ENCODE data around the gene NEK11. TPM values are rescaled to one million over a fixed set of nuclear protein-coding genes. Genes with fewer than 3 reads are reported as not detected.

NEK11 gene
- total and polyA plus RNA-seq, 2 donors (not counting 3 experiments of a cell fraction or from before 2014, with no cell fraction given), result 1.7 to 4.3 TPM

DNA sequence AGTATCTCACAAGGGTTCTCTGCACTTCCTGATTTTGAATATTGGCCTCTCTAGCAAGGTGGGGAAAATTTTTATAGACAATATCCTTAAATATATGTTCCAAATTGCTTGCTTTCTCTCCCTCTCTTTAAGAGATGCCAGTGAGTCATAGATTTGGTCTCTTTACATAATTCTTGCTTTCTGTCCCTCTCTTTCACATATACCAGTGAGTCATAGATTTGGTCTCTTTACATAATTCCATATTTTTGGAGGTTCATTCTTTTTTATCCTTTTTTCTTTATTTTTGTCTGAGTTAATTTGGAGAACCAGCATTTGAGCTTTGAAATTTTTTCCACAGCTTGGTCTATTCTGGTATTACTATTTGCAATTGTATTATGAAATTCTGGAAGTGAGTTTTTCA is 277.2 kb downstream of the NEK11 start:
- BruUV-seq (replicated peaks), result no TSS peak
- Histone ChIP-seq H3K4me3 (replicated peaks in 1 of 3; ENCODE audit: insufficient read depth in 1 of 3, low read depth in 1 of 3, low read length in 3 of 3) (no peak overlapping the region), H3K4me1 (ENCODE audit: control insufficient read depth, extremely low read depth, insufficient read depth, low read length) (no peaks in the 10 kb centered on the region), H3K79me2 (ENCODE audit: control insufficient read depth, insufficient read depth, low read length) (no peaks in the 10 kb centered on the region), H3K9me1 (replicated peaks; ENCODE audit: control insufficient read depth, extremely low read depth, insufficient read depth, low read length) (no peaks in the 10 kb centered on the region), H3K9ac (replicated peaks; ENCODE audit: extremely low read depth, insufficient read depth, low read length) (no peak overlapping the region), H3K4me2 (ENCODE audit: insufficient read depth, low read length) (no peak overlapping the region), H3K9me3 (replicated peaks; ENCODE audit: control insufficient read depth, insufficient read depth, low read length) (no peaks in the 10 kb centered on the region), H2AFZ (ENCODE audit: low read depth, low read length) (no peak overlapping the region), H3K36me3 (ENCODE audit: control insufficient read depth in 2 of 2, extremely low read depth in 1 of 2, insufficient read depth in 2 of 2, low read length in 2 of 2) (no peaks in the 10 kb centered on the region), H3K27me3 (ENCODE audit: control insufficient read depth in 2 of 2, insufficient read depth in 2 of 2, low read length in 2 of 2) (peaks cover 0 to 2% of the 10 kb centered on the region in 2 experiments), H4K20me1 (replicated peaks; ENCODE audit: control insufficient read depth, extremely low read depth, insufficient read depth, low read length) (no peaks in the 10 kb centered on the region), H3K27ac (ENCODE audit: insufficient read depth, low read depth, low read length) (no peak overlapping the region)
- dilution Hi-C loops (cut with MboI; ENCODE audit: extremely low pct_ligation_motif_present, low sequenced_read_pairs), result no loop called here
- intact Hi-C loops (cut with micrococcal nuclease), result no loop called here
- no peak for TF ChIP-seq FOS (IDR thresholded peaks at IDR 0.05; ENCODE audit: borderline replicate concordance, insufficient read depth, low read length)
- TF ChIP-seq, protein P1, sequence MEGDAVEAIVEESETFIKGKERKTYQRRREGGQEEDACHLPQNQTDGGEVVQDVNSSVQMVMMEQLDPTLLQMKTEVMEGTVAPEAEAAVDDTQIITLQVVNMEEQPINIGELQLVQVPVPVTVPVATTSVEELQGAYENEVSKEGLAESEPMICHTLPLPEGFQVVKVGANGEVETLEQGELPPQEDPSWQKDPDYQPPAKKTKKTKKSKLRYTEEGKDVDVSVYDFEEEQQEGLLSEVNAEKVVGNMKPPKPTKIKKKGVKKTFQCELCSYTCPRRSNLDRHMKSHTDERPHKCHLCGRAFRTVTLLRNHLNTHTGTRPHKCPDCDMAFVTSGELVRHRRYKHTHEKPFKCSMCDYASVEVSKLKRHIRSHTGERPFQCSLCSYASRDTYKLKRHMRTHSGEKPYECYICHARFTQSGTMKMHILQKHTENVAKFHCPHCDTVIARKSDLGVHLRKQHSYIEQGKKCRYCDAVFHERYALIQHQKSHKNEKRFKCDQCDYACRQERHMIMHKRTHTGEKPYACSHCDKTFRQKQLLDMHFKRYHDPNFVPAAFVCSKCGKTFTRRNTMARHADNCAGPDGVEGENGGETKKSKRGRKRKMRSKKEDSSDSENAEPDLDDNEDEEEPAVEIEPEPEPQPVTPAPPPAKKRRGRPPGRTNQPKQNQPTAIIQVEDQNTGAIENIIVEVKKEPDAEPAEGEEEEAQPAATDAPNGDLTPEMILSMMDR (IDR thresholded peaks at IDR 0.05; ENCODE audit: extremely low read depth in 1 of 2, insufficient read depth in 1 of 2, low read depth in 1 of 2, low read length in 2 of 2), result no peak
- TF ChIP-seq, protein P2, sequence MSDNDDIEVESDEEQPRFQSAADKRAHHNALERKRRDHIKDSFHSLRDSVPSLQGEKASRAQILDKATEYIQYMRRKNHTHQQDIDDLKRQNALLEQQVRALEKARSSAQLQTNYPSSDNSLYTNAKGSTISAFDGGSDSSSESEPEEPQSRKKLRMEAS (IDR thresholded peaks at IDR 0.05; ENCODE audit: insufficient read depth, insufficient read length), result no peak
- TF ChIP-seq JUN (IDR thresholded peaks at IDR 0.05; ENCODE audit: borderline replicate concordance, insufficient read depth, insufficient read length, low read depth), result no peak
- no peak for TF ChIP-seq GATA2 (IDR thresholded peaks at IDR 0.05; ENCODE audit: insufficient read depth, insufficient read length, low read depth, low read length)
- no peak for TF ChIP-seq POLR2A (IDR thresholded peaks at IDR 0.05; ENCODE audit: low read depth, low read length)
- TF ChIP-seq EZH2 (IDR thresholded peaks at IDR 0.05; ENCODE audit: borderline replicate concordance, low read depth, low read length, severe bottlenecking), result no peak
- no peak for TF ChIP-seq MYC (IDR thresholded peaks at IDR 0.05; ENCODE audit: low read depth, low read length)
- TF ChIP-seq POLR2AphosphoS5 (IDR thresholded peaks at IDR 0.05; ENCODE audit: insufficient read depth, low read depth, low read length), result no peak
- FAIRE-seq (no peak), DNase-seq (ENCODE audit: low read depth, low spot score) (no peak)
- ChIA-PET CTCF (no interaction called here), POLR2A (no interaction called here)
